CD4-positive, alpha-beta T cell (primary cell): Measurements from ENCODE around the gene ABLIM2. TPM values are rescaled to one million over a fixed set of nuclear protein-coding genes. Genes with fewer than 3 reads are reported as not detected.

Source experiments
- ATAC-seq: fragments of 200-7000 bp; cut with Tn5 transposase; one replicate; pipeline ENCODE4 v1.10.0; 2022; ENCODE audit warnings: mild to moderate bottlenecking; ENCODE audit not compliant: poor library complexity
- CTCF ChIA-PET: fragments of 350-600 bp; sonication (Branson Sonifier 250); formaldehyde crosslinking; loops from one replicate; lab custom pipeline; 2021; ENCODE audit warnings: antibody characterized with exemption, inconsistent platforms; lab: Charles Lee
- POLR2A ChIA-PET: fragments of 350-600 bp; sonication (Branson Sonifier 250); formaldehyde crosslinking; loops from one replicate; lab custom pipeline; 2021; ENCODE audit warnings: antibody characterized with exemption, inconsistent platforms; lab: Charles Lee
- DNase-seq, 14 experiments: peaks; one replicate each; pipeline ENCODE4 v3.0.0-alpha.2; 2013 to 2020; ENCODE audit warnings: mixed read lengths in 2 of 14
- H3K27ac ChIP-seq, 2 donors: one replicate each; pipeline versions ENCODE4 v1.5.1 to v1.7.0; 2013; ENCODE audit warnings: low read length in 2 of 2, low read depth in 1 of 2, mild to moderate bottlenecking in 1 of 2
- H3K27me3 ChIP-seq, 2 experiments: 1 replicate in 1 of 2; 2 replicates in 1 of 2; pipeline versions ENCODE4 v1.6.1 to v1.7.0; 2013; ENCODE audit warnings: low read length in 2 of 2, control low read depth in 1 of 2, mild to moderate bottlenecking in 1 of 2, moderate library complexity in 1 of 2; ENCODE audit not compliant: insufficient read depth in 2 of 2, control insufficient read depth in 1 of 2
- H3K36me3 ChIP-seq: one replicate; pipeline ENCODE4 v1.6.1; 2013; ENCODE audit warnings: low read length, control low read depth; ENCODE audit not compliant: insufficient read depth
- H3K4me1 ChIP-seq: one replicate; pipeline ENCODE4 v1.6.1; 2013; ENCODE audit warnings: low read length, control low read depth; ENCODE audit not compliant: insufficient read depth
- H3K4me3 ChIP-seq: one replicate; pipeline ENCODE4 v1.5.1; 2013; ENCODE audit warnings: mild to moderate bottlenecking, low read length, moderate library complexity
- H3K9me3 ChIP-seq, 2 experiments: 1 replicate in 1 of 2; 2 replicates in 1 of 2; pipeline versions ENCODE4 v1.6.1 to v1.7.0; 2013; ENCODE audit warnings: low read length in 2 of 2, mild to moderate bottlenecking in 2 of 2, control low read depth in 1 of 2, moderate library complexity in 1 of 2; ENCODE audit not compliant: control insufficient read depth in 1 of 2, insufficient read depth in 1 of 2
- H3K27ac Mint-ChIP-seq: one replicate; pipeline ENCODE4 v1.8.0; 2020; ENCODE audit warnings: mixed read lengths
- H3K27me3 Mint-ChIP-seq: one replicate; pipeline ENCODE4 v1.8.0; 2021; ENCODE audit warnings: mixed read lengths
- H3K36me3 Mint-ChIP-seq: one replicate; pipeline ENCODE4 v1.8.0; 2021; ENCODE audit warnings: low read depth, mixed read lengths
- H3K4me1 Mint-ChIP-seq: one replicate; pipeline ENCODE4 v1.8.0; 2021; ENCODE audit warnings: low read depth, mixed read lengths
- H3K4me3 Mint-ChIP-seq: one replicate; pipeline ENCODE4 v1.8.0; 2020; ENCODE audit warnings: mild to moderate bottlenecking, mixed read lengths
- H3K9me3 Mint-ChIP-seq: one replicate; pipeline ENCODE4 v1.8.0; 2020; ENCODE audit warnings: mixed read lengths
- CTCF ChIP-seq: fragments of 200-600 bp; IDR thresholded peaks from one replicate; pipeline ENCODE4 v1.8.0; 2022; ENCODE audit warnings: antibody characterized with exemption, mild to moderate bottlenecking
- intact Hi-C, 2 experiments: fragments of 100-400 bp; cut with DNase I in 1 of 2; cut with micrococcal nuclease in 1 of 2; formaldehyde crosslinking; loops; one replicate each; pipeline versions ENCODE4 v1.15.1 to v1.9.0; 2023 to 2025; cut with DNase I, micrococcal nuclease
- total RNA-seq, 174 experiments: library from RNA in 2 of 174; stranded (reverse) in 2 of 174; gene quantifications; one replicate each; pipeline ENCODE4 v1.2.3 and lab custom pipeline; 2021 to 2026

Gene ABLIM2
- total RNA-seq, 2 experiments from 2014 or later: 2.5 to 2.7 TPM

- no peak for ATAC-seq
- H3K4me1 Mint-ChIP-seq: no peaks in the 10 kb centered on the region
- Histone ChIP-seq H3K4me3 (no peak overlapping the region), H3K4me1 (no peaks in the 10 kb centered on the region), H3K27me3 (peaks cover 0 to 2% of the 10 kb centered on the region in 2 experiments), H3K9me3 (no peaks in the 10 kb centered on the region), H3K27ac (no peak overlapping the region), H3K36me3 (no peaks in the 10 kb centered on the region)
- no peak for TF ChIP-seq CTCF
- H3K4me3 Mint-ChIP-seq: no peak overlapping the region
- intact Hi-C loops: loop anchor here in 1 of 2 experiments (1.0 kb wide), 1 partner anchor 35 kb away; no protein-coding TSS in a partner anchor
- ChIA-PET CTCF (no interaction called here), POLR2A (no interaction called here)
- H3K9me3 Mint-ChIP-seq: no peaks in the 10 kb centered on the region
- no peak overlapping the region for H3K27ac Mint-ChIP-seq
- no peaks in the 10 kb centered on the region for H3K36me3 Mint-ChIP-seq
- H3K27me3 Mint-ChIP-seq: no peaks in the 10 kb centered on the region
- no peak for DNase-seq
Measured at GRCh38 chr4:8001564-8002355, 156.9 kb downstream of the ABLIM2 start.

DNA sequence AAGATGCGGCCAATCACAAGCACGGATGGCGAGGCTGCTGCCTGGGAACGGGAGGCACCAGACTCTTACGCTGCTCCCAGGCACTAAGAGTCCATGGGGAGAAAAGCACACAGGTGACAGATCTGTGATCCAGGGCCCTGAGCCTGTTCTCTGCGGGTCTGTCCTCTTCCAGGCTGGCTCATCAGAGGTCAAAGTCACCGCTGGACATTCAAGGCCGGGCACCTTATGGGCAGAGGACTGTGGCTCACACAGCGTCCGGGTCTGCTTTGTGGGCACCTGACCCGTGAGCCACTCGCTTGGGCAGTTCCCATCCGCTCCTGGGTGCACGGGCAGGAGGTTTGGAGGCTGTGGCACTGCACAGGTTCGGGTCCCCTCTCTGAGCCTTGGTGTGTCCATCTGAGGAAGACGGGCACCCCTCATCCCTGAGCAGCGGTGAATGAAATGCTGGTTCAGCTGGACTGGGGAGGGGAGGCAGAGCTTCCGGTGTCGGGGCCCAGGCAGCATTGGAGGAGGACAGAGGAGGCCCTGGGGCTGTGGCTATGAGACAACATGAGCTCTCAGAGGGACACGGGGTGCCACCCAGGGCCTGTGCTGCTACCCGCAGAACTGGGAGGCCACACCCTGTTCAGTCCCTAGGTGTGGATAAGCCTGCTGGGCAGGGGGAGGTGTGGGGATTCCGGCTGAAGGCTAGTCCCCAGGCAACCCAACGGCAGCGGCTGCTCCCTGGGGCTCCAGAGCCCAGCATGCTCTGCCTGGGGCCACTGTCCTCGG lies 157.7 kb downstream of the ABLIM2 start:
- CTCF ChIA-PET: no interaction called here
- H3K27ac ChIP-seq: no peak overlapping the region
- H3K4me1 Mint-ChIP-seq: no peaks in the 10 kb centered on the region
- POLR2A ChIA-PET: no interaction called here
- intact Hi-C loops: no loop called here
- H3K4me3 ChIP-seq: no peak overlapping the region
- ATAC-seq (no peak), DNase-seq (no peak)
- no peak overlapping the region for H3K27ac Mint-ChIP-seq
- TF ChIP-seq CTCF: no peak
- H3K4me3 Mint-ChIP-seq: no peak overlapping the region
- H3K27me3 ChIP-seq: peaks cover 0 to 2% of the 10 kb centered on the region in 2 experiments
- no peaks in the 10 kb centered on the region for H3K4me1 ChIP-seq
- peaks cover 0 to 4% of the 10 kb centered on the region in 2 experiments for H3K9me3 ChIP-seq
- no peaks in the 10 kb centered on the region for H3K27me3 Mint-ChIP-seq
- no peaks in the 10 kb centered on the region for H3K36me3 ChIP-seq
- no peaks in the 10 kb centered on the region for H3K9me3 Mint-ChIP-seq
- H3K36me3 Mint-ChIP-seq: no peaks in the 10 kb centered on the region

DNA sequence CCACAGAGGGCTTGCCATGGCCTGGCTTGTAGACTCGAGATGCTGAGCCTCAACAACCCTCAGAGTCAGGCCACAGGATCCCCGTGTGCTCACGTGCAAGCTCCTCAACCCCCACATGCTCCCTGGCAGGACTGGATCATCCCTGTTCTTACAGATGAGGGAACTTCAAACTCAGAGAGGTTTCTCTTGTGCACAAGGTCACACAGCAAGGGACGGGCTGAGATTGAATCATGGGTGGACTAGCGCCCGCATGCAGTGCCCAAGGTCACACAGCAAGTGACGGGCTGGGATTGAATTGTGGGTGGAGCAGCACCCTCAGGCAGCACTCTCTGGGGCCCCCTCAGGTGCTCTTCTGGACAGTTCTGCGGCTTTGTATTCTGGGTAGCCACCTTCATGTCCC lies 158.4 kb downstream of the ABLIM2 start:
- Mint-ChIP-seq H3K27ac (no peak overlapping the region), H3K9me3 (no peaks in the 10 kb centered on the region), H3K36me3 (no peaks in the 10 kb centered on the region), H3K27me3 (no peaks in the 10 kb centered on the region), H3K4me3 (no peak overlapping the region), H3K4me1 (no peaks in the 10 kb centered on the region)
- DNase-seq (no peak), ATAC-seq (no peak)
- H3K9me3 ChIP-seq: peaks cover 0 to 11% of the 10 kb centered on the region in 2 experiments
- H3K27ac ChIP-seq: no peak overlapping the region
- H3K36me3 ChIP-seq: no peaks in the 10 kb centered on the region
- no peak for TF ChIP-seq CTCF
- intact Hi-C loops: no loop called here
- H3K4me1 ChIP-seq: no peaks in the 10 kb centered on the region
- ChIA-PET POLR2A (no interaction called here), CTCF (no interaction called here)
- H3K27me3 ChIP-seq: peaks cover 0 to 2% of the 10 kb centered on the region in 2 experiments
- no peak overlapping the region for H3K4me3 ChIP-seq
